ENCODE data around the gene FGD2.

DNA sequence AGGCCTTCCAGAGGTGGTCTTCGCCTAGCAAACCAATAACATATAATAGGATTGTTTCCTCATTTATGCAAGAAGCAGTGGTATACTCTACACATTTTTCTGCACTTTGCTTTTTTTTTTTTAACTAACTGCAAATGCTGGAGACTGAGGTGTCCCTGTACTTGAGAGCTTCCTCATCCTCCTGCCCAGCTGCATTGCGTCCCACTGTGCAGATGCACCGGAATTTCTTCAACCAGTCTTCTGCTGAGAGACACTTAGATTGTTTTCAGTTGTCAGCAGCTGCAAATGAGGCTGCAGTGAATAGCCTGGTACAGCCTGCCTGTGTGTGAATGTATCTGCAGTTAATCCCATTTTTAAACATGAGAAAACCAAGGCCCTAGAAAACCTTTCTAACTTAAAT, 11.5 kb downstream of the FGD2 start:
- TF ChIP-seq, protein P1, sequence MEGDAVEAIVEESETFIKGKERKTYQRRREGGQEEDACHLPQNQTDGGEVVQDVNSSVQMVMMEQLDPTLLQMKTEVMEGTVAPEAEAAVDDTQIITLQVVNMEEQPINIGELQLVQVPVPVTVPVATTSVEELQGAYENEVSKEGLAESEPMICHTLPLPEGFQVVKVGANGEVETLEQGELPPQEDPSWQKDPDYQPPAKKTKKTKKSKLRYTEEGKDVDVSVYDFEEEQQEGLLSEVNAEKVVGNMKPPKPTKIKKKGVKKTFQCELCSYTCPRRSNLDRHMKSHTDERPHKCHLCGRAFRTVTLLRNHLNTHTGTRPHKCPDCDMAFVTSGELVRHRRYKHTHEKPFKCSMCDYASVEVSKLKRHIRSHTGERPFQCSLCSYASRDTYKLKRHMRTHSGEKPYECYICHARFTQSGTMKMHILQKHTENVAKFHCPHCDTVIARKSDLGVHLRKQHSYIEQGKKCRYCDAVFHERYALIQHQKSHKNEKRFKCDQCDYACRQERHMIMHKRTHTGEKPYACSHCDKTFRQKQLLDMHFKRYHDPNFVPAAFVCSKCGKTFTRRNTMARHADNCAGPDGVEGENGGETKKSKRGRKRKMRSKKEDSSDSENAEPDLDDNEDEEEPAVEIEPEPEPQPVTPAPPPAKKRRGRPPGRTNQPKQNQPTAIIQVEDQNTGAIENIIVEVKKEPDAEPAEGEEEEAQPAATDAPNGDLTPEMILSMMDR (IDR thresholded peaks at IDR 0.05; ENCODE audit: insufficient read depth, low read length, poor library complexity, severe bottlenecking), result no peak
- TF ChIP-seq EZH2phosphoT487 (conservative IDR thresholded peaks at IDR 0.05; ENCODE audit: low read length), result no peak
